Neuronal stem cell (in vitro differentiated cells): Measurements from ENCODE around the gene EXO5.

ENCODE experiments used
- DNase-seq: peaks from one replicate; pipeline ENCODE4 v3.0.0-alpha.2; 2013; ENCODE audit warnings: low spot score
- H2AFZ ChIP-seq: one replicate; pipeline ENCODE4 v1.6.1; 2013; ENCODE audit warnings: mild to moderate bottlenecking, low read length, inconsistent platforms
- H2AK5ac ChIP-seq: 2 replicates; pipeline ENCODE4 v1.6.1; 2013; ENCODE audit warnings: low read depth, mild to moderate bottlenecking, inconsistent platforms, low read length, moderate library complexity, mixed read lengths
- H2BK120ac ChIP-seq: 2 replicates; pipeline ENCODE4 v1.6.1; 2013; ENCODE audit warnings: low read depth, mild to moderate bottlenecking, inconsistent platforms, low read length, moderate library complexity, mixed read lengths
- H2BK12ac ChIP-seq: one replicate; pipeline ENCODE4 v1.6.1; 2013; ENCODE audit warnings: low read length, inconsistent platforms
- H2BK15ac ChIP-seq: 2 replicates; pipeline ENCODE4 v1.6.1; 2013; ENCODE audit warnings: mild to moderate bottlenecking, low read length, inconsistent platforms, mixed read lengths
- H2BK5ac ChIP-seq: one replicate; pipeline ENCODE4 v1.6.1; 2013; ENCODE audit warnings: inconsistent platforms, mild to moderate bottlenecking, low read length, moderate library complexity
- H3K14ac ChIP-seq: one replicate; pipeline ENCODE4 v1.6.1; 2013; ENCODE audit warnings: low read length, inconsistent platforms
- H3K18ac ChIP-seq: 2 replicates; pipeline ENCODE4 v1.6.1; 2013; ENCODE audit warnings: low read length, inconsistent platforms
- H3K23ac ChIP-seq: 2 replicates; pipeline ENCODE4 v1.6.1; 2013; ENCODE audit warnings: low read depth, mild to moderate bottlenecking, mixed read lengths, low read length, inconsistent platforms; ENCODE audit not compliant: poor library complexity
- H3K27ac ChIP-seq: replicated peaks from 3 replicates; pipeline ENCODE4 v1.5.1; 2013; ENCODE audit warnings: low read length, inconsistent platforms
- H3K27me3 ChIP-seq, 3 experiments: 2 replicates each; pipeline ENCODE4 v1.6.1; 2013; ENCODE audit warnings: low read length in 3 of 3, mild to moderate bottlenecking in 2 of 3, inconsistent platforms in 1 of 3, low read depth in 1 of 3, mixed read lengths in 1 of 3, moderate library complexity in 1 of 3; ENCODE audit not compliant: control insufficient read depth in 3 of 3, insufficient read depth in 3 of 3
- H3K36me3 ChIP-seq, 2 donors: replicated peaks in 1 of 2; 2 replicates each; pipeline ENCODE4 v1.6.1; 2013; ENCODE audit warnings: low read length in 2 of 2; ENCODE audit not compliant: control insufficient read depth in 2 of 2, insufficient read depth in 2 of 2
- H3K4ac ChIP-seq: 2 replicates; pipeline ENCODE4 v1.6.1; 2013; ENCODE audit warnings: inconsistent platforms, mild to moderate bottlenecking, low read length, moderate library complexity
- H3K4me1 ChIP-seq, 2 donors: 1 replicate in 1 of 2; 2 replicates in 1 of 2; pipeline ENCODE4 v1.6.1; 2013; ENCODE audit warnings: low read length in 2 of 2, low read depth in 1 of 2; ENCODE audit not compliant: control insufficient read depth in 2 of 2, insufficient read depth in 1 of 2
- H3K4me2 ChIP-seq: one replicate; pipeline ENCODE4 v1.6.1; 2013; ENCODE audit warnings: mild to moderate bottlenecking, low read length, inconsistent platforms; ENCODE audit not compliant: insufficient read depth, poor library complexity, severe bottlenecking
- H3K4me3 ChIP-seq, 2 donors: 2 replicates each; pipeline ENCODE4 v1.5.1; 2013; ENCODE audit warnings: low read length in 2 of 2, mild to moderate bottlenecking in 2 of 2, inconsistent platforms in 1 of 2, moderate library complexity in 1 of 2
- H3K79me1 ChIP-seq: one replicate; pipeline ENCODE4 v1.6.1; 2013; ENCODE audit warnings: low read depth, mild to moderate bottlenecking, inconsistent platforms, low read length, moderate library complexity
- H3K9ac ChIP-seq: one replicate; pipeline ENCODE4 v1.6.1; 2013; ENCODE audit warnings: mild to moderate bottlenecking, low read depth, low read length, inconsistent platforms; ENCODE audit not compliant: poor library complexity
- H3K9me3 ChIP-seq, 2 donors: replicated peaks in 1 of 2; 2 replicates each; pipeline versions ENCODE3 to v1.6.1; 2013; ENCODE audit warnings: low read length in 2 of 2, mild to moderate bottlenecking in 2 of 2, inconsistent platforms in 1 of 2, low read depth in 1 of 2, mixed read lengths in 1 of 2, moderate library complexity in 1 of 2; ENCODE audit not compliant: control insufficient read depth in 2 of 2, insufficient read depth in 1 of 2
- H4K8ac ChIP-seq: one replicate; pipeline ENCODE4 v1.6.1; 2013; ENCODE audit warnings: low read depth, mild to moderate bottlenecking, inconsistent platforms, low read length, moderate library complexity
- H4K91ac ChIP-seq: one replicate; pipeline ENCODE4 v1.6.1; 2013; ENCODE audit warnings: low read length, low read depth, mild to moderate bottlenecking, inconsistent platforms; ENCODE audit not compliant: poor library complexity
- WGBS, 2 donors: extraction: QIAGEN DNeasy Blood & Tissue Kit; methylation state at CpG; one replicate each; pipeline ENCODE4 v1.1.7; 2013; ENCODE audit warnings: missing lambda C conversion rate in 2 of 2, mixed read lengths in 1 of 2; ENCODE audit not compliant: insufficient read length in 2 of 2, insufficient replicate concordance in 1 of 2; ENCODE audit errors: extremely low coverage in 2 of 2; 5-methylcytosine and 5-hydroxymethylcytosine counted together

EXO5 gene

DNA sequence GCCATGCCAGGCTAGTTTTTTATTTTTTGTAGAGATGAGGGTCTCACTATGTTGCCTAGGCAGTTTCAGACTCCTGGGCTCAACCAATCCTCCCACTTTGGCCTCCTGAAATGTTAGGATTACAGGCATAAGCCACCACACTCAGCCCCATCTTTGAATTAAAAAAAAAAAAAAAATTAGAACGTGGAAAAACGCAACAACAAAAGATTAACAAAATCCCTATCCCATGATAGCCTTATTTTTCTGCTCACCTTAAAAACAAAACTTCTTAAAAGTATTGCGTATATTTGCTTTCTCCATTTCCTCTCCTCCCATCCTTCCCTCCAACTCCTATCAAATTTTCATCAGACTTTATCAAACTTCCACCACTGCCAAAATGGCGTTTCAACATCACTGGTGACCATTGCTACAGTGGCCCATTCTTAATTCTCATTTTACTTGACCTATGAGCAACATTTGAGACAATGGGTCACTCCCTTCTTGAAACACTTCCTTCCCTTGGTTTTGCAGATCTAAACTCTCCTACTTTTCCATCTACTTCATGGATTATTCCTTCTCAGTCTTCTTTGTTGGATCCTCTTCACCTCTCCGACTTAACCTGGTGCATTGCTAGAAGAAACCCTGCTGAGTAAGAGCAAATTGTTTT is 22.3 kb downstream of the EXO5 start:
- no peak overlapping the region for H3K18ac ChIP-seq
- no peak overlapping the region for H2BK120ac ChIP-seq
- peaks cover 3 to 7% of the 10 kb centered on the region in 2 donors for H3K9me3 ChIP-seq
- no peak overlapping the region for H3K4ac ChIP-seq
- H2AK5ac ChIP-seq: no peak overlapping the region
- no peak overlapping the region for H2BK5ac ChIP-seq
- H3K36me3 ChIP-seq: peaks cover 0 to 2% of the 10 kb centered on the region in 2 donors
- no peaks in the 10 kb centered on the region for H3K27me3 ChIP-seq
- no peaks in the 10 kb centered on the region for H3K79me1 ChIP-seq
- H3K4me3 ChIP-seq: peak overlapping the region; percentile 75 to 88
- no peak overlapping the region for H4K8ac ChIP-seq
- H3K14ac ChIP-seq: no peak overlapping the region
- no peak overlapping the region for H4K91ac ChIP-seq
- H3K23ac ChIP-seq: no peak overlapping the region
- peaks cover 0 to 3% of the 10 kb centered on the region in 2 donors for H3K4me1 ChIP-seq
- H3K27ac ChIP-seq: no peak overlapping the region
- peak overlapping the region; percentile 93 for H2AFZ ChIP-seq
- H3K9ac ChIP-seq: no peak overlapping the region
- H2BK15ac ChIP-seq: no peak overlapping the region
- H3K4me2 ChIP-seq: peak overlapping the region; percentile 57
- 100% methylated on average over 1 of the region's 5 CpGs; no CpG with 5 or more reads in 1 of the 2 donors for WGBS, 2 donors
- DNase-seq: no peak
- H2BK12ac ChIP-seq: no peak overlapping the region

DNA sequence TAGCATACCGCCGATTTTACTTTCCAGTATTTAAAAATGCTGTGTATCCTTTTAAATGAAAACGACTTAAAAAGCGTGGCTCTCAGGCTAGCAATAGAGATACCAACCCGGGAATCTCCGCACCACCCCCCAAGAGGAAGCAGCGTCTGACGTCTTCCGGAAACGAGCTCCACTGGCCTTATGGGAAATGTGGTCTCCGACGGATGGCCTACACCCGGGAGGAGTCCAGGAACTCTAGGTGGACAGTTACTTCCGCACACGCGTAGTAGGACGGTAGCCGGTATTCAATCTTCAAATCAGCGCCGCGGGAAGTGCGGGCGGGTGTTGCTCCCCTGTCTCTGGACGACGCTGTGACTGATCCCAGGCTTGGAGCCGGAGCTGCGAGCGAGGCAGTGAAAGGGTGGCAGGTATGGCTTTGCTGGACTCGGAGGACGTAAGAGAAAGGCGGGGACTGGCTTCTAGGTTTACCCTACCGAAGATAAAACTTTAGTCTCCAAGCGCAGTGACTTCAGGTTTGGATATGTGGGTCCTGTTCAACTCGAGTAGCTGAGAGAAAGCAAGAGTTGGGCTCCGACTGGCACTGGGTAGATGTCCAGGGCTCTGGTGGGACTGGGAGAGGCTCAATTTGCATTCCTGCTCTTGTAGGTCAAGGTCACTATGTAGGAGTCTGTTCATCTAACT is 23.0 kb downstream of the EXO5 start, which contains the start of gene ZNF684:
TSS of gene ZNF684 (plus strand) at position 257 of the 681 bp plus-strand sequence. CDS start 1,530 bp downstream, outside the sequence.
- Histone ChIP-seq H3K14ac (no peak within 1 kb of the TSS), H3K79me1 (no peaks in the 10 kb centered on the region), H3K36me3 (peaks cover 0 to 2% of the 10 kb centered on the region in 2 donors), H4K8ac (no peak within 1 kb of the TSS), H2AK5ac (no peak within 1 kb of the TSS), H3K4me2 (peak within 1 kb of the TSS; percentile 78), H3K4me1 (peaks cover 0 to 3% of the 10 kb centered on the region in 2 donors), H3K4me3 (peak within 1 kb of the TSS; percentile 75 to 88), H3K23ac (no peak within 1 kb of the TSS), H3K27me3 (no peaks in the 10 kb centered on the region), H3K9me3 (peaks cover 3 to 7% of the 10 kb centered on the region in 2 donors), H2BK15ac (no peak within 1 kb of the TSS), H2BK120ac (no peak within 1 kb of the TSS), H3K4ac (no peak within 1 kb of the TSS), H2AFZ (peak within 1 kb of the TSS; percentile 93), H3K9ac (peak within 1 kb of the TSS; percentile 50), H3K27ac (no peak within 1 kb of the TSS), H2BK12ac (no peak within 1 kb of the TSS), H4K91ac (no peak within 1 kb of the TSS), H3K18ac (no peak within 1 kb of the TSS), H2BK5ac (no peak within 1 kb of the TSS)
- DNase-seq: peak; percentile 77
- no CpG with 5 or more reads among the region's 35 CpGs for WGBS, 2 donors

DNA sequence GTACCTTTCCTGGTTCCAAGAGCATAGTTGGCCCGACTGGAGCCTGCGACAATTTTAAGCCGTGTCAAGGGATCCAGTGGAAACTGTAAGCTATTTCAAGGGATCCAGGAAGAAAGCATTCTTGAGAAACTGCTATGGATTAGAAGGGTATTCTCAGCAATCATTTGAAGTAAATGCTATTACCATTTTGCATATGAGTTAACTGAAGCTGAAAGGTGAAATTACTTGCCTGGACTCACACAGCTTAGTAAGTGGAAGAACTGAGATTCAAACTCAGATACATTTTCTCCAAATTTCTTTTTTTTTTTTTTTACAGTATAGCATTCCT is 23.5 kb downstream of the EXO5 start:
- Histone ChIP-seq H3K36me3 (peaks cover 0 to 2% of the 10 kb centered on the region in 2 donors), H3K4me1 (peaks cover 0 to 3% of the 10 kb centered on the region in 2 donors), H2BK120ac (no peak overlapping the region), H3K9ac (no peak overlapping the region), H2BK12ac (no peak overlapping the region), H2BK5ac (no peak overlapping the region), H4K8ac (no peak overlapping the region), H3K14ac (no peak overlapping the region), H3K27ac (no peak overlapping the region), H3K27me3 (no peaks in the 10 kb centered on the region), H3K4me3 (peak overlapping the region; percentile 75 to 88), H4K91ac (no peak overlapping the region), H3K18ac (no peak overlapping the region), H3K9me3 (peaks cover 3 to 7% of the 10 kb centered on the region in 2 donors), H2AFZ (peak overlapping the region; percentile 93), H2BK15ac (no peak overlapping the region), H3K4ac (no peak overlapping the region), H3K23ac (no peak overlapping the region), H3K79me1 (no peaks in the 10 kb centered on the region), H2AK5ac (no peak overlapping the region), H3K4me2 (peak overlapping the region; percentile 78)
- DNase-seq: no peak
- WGBS, 2 donors: no CpG with 5 or more reads among the region's 3 CpGs

DNA sequence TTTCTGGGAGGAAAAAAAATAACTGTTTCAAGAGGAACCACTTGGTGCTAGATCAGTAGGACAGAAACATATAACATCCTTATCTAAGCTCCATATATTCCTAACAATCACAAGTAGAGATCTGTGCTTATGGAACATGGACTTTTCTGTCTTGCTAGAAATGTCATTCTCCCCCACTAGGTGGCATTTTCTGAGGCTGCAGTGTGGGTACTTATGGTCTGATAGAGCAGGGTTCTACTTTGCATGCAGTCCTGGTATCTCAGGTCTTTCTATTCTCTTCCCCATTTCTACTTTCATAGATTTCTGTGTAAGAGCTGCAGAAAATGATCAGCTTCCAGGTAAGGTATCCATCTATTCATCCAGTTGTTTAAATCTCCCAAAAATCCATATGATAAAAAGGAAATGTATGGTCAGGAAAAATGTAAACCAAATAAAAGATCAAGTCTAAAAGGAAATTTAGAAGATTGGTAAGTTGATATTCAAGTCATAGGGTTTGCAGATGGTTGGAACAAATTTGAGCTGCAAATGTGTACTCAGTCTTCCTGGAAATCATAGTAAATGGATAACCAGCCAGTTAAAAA is 24.4 kb downstream of the EXO5 start:
- no peak overlapping the region for H3K14ac ChIP-seq
- H2AFZ ChIP-seq: no peak overlapping the region
- no peak overlapping the region for H2BK12ac ChIP-seq
- H3K27me3 ChIP-seq: no peaks in the 10 kb centered on the region
- no peak overlapping the region for H3K4me2 ChIP-seq
- H3K4me1 ChIP-seq: peaks cover 0 to 3% of the 10 kb centered on the region in 2 donors
- peaks cover 3 to 8% of the 10 kb centered on the region in 2 donors for H3K9me3 ChIP-seq
- no peak overlapping the region for H3K18ac ChIP-seq
- no peak overlapping the region for H3K23ac ChIP-seq
- H3K4me3 ChIP-seq: no peak overlapping the region
- DNase-seq: peak; percentile 23
- no peak overlapping the region for H3K27ac ChIP-seq
- H2AK5ac ChIP-seq: no peak overlapping the region
- H2BK5ac ChIP-seq: no peak overlapping the region
- H2BK120ac ChIP-seq: no peak overlapping the region
- no peak overlapping the region for H3K4ac ChIP-seq
- H2BK15ac ChIP-seq: no peak overlapping the region
- no peaks in the 10 kb centered on the region for H3K79me1 ChIP-seq
- no peak overlapping the region for H4K8ac ChIP-seq
- H4K91ac ChIP-seq: no peak overlapping the region
- no peak overlapping the region for H3K9ac ChIP-seq
- H3K36me3 ChIP-seq: peaks cover 0 to 2% of the 10 kb centered on the region in 2 donors
